SK-N-MC (cell line): ENCODE results near the gene FBXO34.

Source experiments
- DNase-seq: peaks from one replicate; pipeline ENCODE4 v3.0.0-alpha.2; 2011; ENCODE audit warnings: low read depth, low spot score
- H3K27ac ChIP-seq: fragments of 200-600 bp; sonication (generic); 2 replicates; pipeline ENCODE4 v1.5.1; 2016; ENCODE audit warnings: mixed run types
- H3K36me3 ChIP-seq: fragments of 200-600 bp; sonication (generic); 2 replicates; pipeline ENCODE4 v1.6.1; 2017; ENCODE audit warnings: antibody characterized with exemption, low read length, mixed read lengths; ENCODE audit not compliant: insufficient read depth
- H3K4me3 ChIP-seq: fragments of 200-600 bp; sonication (generic); 2 replicates; pipeline ENCODE4 v1.5.1; 2016
- H3K9ac ChIP-seq: fragments of 200-600 bp; sonication (generic); 2 replicates; pipeline ENCODE4 v1.8.0; 2017; ENCODE audit warnings: mixed run types, mixed read lengths; ENCODE audit not compliant: insufficient read length
- H3K9me3 ChIP-seq: fragments of 200-600 bp; sonication (generic); 2 replicates; pipeline ENCODE4 v1.6.1; 2017; ENCODE audit warnings: low read depth, mild to moderate bottlenecking, antibody characterized with exemption, low read length, moderate library complexity, mixed read lengths
- EZH2 ChIP-seq: fragments of 200-600 bp; sonication (generic); IDR thresholded peaks from one replicate; pipeline ENCODE4 v1.6.1; 2017; ENCODE audit warnings: antibody characterized with exemption
- FOXP2 ChIP-seq: optimal IDR thresholded peaks from 2 replicates; pipeline ENCODE3; 2011; ENCODE audit warnings: mild to moderate bottlenecking, moderate library complexity; ENCODE audit not compliant: insufficient read depth; ENCODE audit errors: extremely low read length, control extremely low read depth
- POLR2AphosphoS5 ChIP-seq: IDR thresholded peaks from 2 replicates; pipeline ENCODE4 v1.6.1; 2012; ENCODE audit warnings: mild to moderate bottlenecking, low read depth, low read length, borderline replicate concordance

The FBXO34 gene

GRCh38 chr14:55355922-55356321, 84.7 kb downstream of the FBXO34 start:
- no peaks in the 10 kb centered on the region for H3K9me3 ChIP-seq
- peaks cover 34% of the 10 kb centered on the region for H3K36me3 ChIP-seq
- no peak overlapping the region for H3K9ac ChIP-seq
- no peak for DNase-seq
- no peak overlapping the region for H3K27ac ChIP-seq
- TF ChIP-seq FOXP2 (no peak), EZH2 (no peak), POLR2AphosphoS5 (no peak)
- no peak overlapping the region for H3K4me3 ChIP-seq

GRCh38 chr14:55356913-55357312, 85.7 kb downstream of the FBXO34 start:
- Histone ChIP-seq H3K27ac (no peak overlapping the region), H3K9me3 (no peaks in the 10 kb centered on the region), H3K36me3 (peaks cover 24% of the 10 kb centered on the region), H3K4me3 (no peak overlapping the region), H3K9ac (no peak overlapping the region)
- TF ChIP-seq FOXP2 (no peak), POLR2AphosphoS5 (no peak), EZH2 (no peak)
- DNase-seq, result no peak

GRCh38 chr14:55359307-55359706, 88.1 kb downstream of the FBXO34 start:
- TF ChIP-seq EZH2, result no peak
- TF ChIP-seq POLR2AphosphoS5, result no peak
- TF ChIP-seq FOXP2, result no peak
- H3K36me3 ChIP-seq, result peaks cover 10% of the 10 kb centered on the region; the same call in 1 of the 2 replicates
- H3K9me3 ChIP-seq, result no peaks in the 10 kb centered on the region
- no peak overlapping the region for H3K27ac ChIP-seq
- H3K9ac ChIP-seq, result no peak overlapping the region
- no peak for DNase-seq
- no peak overlapping the region for H3K4me3 ChIP-seq

GRCh38 chr14:55361190-55361589, 90.0 kb downstream of the FBXO34 start:
- no peaks in the 10 kb centered on the region for H3K9me3 ChIP-seq
- H3K9ac ChIP-seq, result no peak overlapping the region
- no peak for TF ChIP-seq EZH2
- no peak for TF ChIP-seq FOXP2
- no peak for TF ChIP-seq POLR2AphosphoS5
- no peak overlapping the region for H3K4me3 ChIP-seq
- no peak for DNase-seq
- H3K36me3 ChIP-seq, result peaks cover 6% of the 10 kb centered on the region; the same call in 1 of the 2 replicates
- no peak overlapping the region for H3K27ac ChIP-seq

- H3K4me3 ChIP-seq, result no peak overlapping the region
Measured at GRCh38 chr14:55366271-55366670, 95.0 kb downstream of the FBXO34 start.

GRCh38 chr14:55370883-55371455, 99.7 kb downstream of the FBXO34 start:
- no peak overlapping the region for H3K9ac ChIP-seq
- TF ChIP-seq POLR2AphosphoS5 (no peak), FOXP2 (no peak), EZH2 (no peak)
- DNase-seq, result no peak
- no peak overlapping the region for H3K27ac ChIP-seq
- H3K4me3 ChIP-seq, result no peak overlapping the region
- H3K9me3 ChIP-seq, result no peaks in the 10 kb centered on the region
- H3K36me3 ChIP-seq, result peaks cover 12% of the 10 kb centered on the region

More at GRCh38 chr14:55366271-55366670, 95.0 kb downstream of the FBXO34 start:
- H3K36me3 ChIP-seq, result peaks cover 14% of the 10 kb centered on the region
- peak overlapping the region; percentile 1 for H3K27ac ChIP-seq
- no peak for DNase-seq
- H3K9ac ChIP-seq, result no peak overlapping the region
- H3K9me3 ChIP-seq, result no peaks in the 10 kb centered on the region
- TF ChIP-seq POLR2AphosphoS5 (no peak), FOXP2 (no peak), EZH2 (no peak)

- TF ChIP-seq POLR2AphosphoS5, result no peak
- TF ChIP-seq FOXP2, result no peak
- TF ChIP-seq EZH2, result no peak
- Histone ChIP-seq H3K36me3 (peaks cover 21% of the 10 kb centered on the region), H3K9me3 (no peaks in the 10 kb centered on the region), H3K4me3 (no peak overlapping the region), H3K27ac (no peak overlapping the region), H3K9ac (no peak overlapping the region)
- DNase-seq, result no peak
Measured at GRCh38 chr14:55372423-55372822, 101.2 kb downstream of the FBXO34 start.

- TF ChIP-seq FOXP2 (no peak), POLR2AphosphoS5 (no peak), EZH2 (no peak)
- peaks cover 25% of the 10 kb centered on the region for H3K36me3 ChIP-seq
- no peak overlapping the region for H3K27ac ChIP-seq
- H3K9ac ChIP-seq, result no peak overlapping the region
- H3K9me3 ChIP-seq, result no peaks in the 10 kb centered on the region
- no peak for DNase-seq
- no peak overlapping the region for H3K4me3 ChIP-seq
Measured at GRCh38 chr14:55372825-55373224, 101.6 kb downstream of the FBXO34 start.
